H1 (cell line): ENCODE results near the gene ULK1. TPM values are rescaled to one million over a fixed set of nuclear protein-coding genes. Genes with fewer than 3 reads are reported as not detected.

Source experiments
- ATF3 ChIP-seq: IDR thresholded peaks from 2 replicates; pipeline ENCODE4 v1.6.1; 2011; ENCODE audit warnings: low read depth, mild to moderate bottlenecking, low read length; ENCODE audit not compliant: insufficient read depth
- CBX8 ChIP-seq: fragments of 300-800, 300-1000 bp; sonication (generic); IDR thresholded peaks from 2 replicates; pipeline ENCODE4 v1.7.1; 2016; ENCODE audit warnings: low read depth, low read length, borderline replicate concordance
- FOSL1 ChIP-seq: IDR thresholded peaks from 2 replicates; pipeline ENCODE4 v1.6.1; 2011; ENCODE audit warnings: mild to moderate bottlenecking, low read depth, low read length, moderate library complexity; ENCODE audit not compliant: insufficient read depth
- RFX5 ChIP-seq: IDR thresholded peaks from 2 replicates; pipeline ENCODE4 v1.6.1; 2011; ENCODE audit warnings: low read depth, low read length, improper control_type of control experiment, borderline replicate concordance
- RNF2 ChIP-seq: fragments of 200-900, 300-1000 bp; sonication (generic); IDR thresholded peaks from 2 replicates; pipeline ENCODE4 v1.7.1; 2016; ENCODE audit warnings: borderline replicate concordance, low read depth, mild to moderate bottlenecking, antibody characterized with exemption, low read length; ENCODE audit not compliant: poor library complexity, severe bottlenecking; ENCODE audit errors: missing control alignments
- SP4 ChIP-seq: IDR thresholded peaks from 2 replicates; pipeline ENCODE4 v1.6.1; 2012; ENCODE audit warnings: low read length, inconsistent platforms
- TAF7 ChIP-seq: optimal IDR thresholded peaks from 2 replicates; pipeline ENCODE3; 2011; ENCODE audit warnings: low read depth, mild to moderate bottlenecking, inconsistent platforms, low read length, moderate library complexity, borderline replicate concordance
- polyA plus RNA-seq, 7 experiments: library from polyadenylated mRNA; depleted of rRNA in 3 of 7; stranded (reverse) in 5 of 7; unstranded in 2 of 7; fragments of >200 nt in 5 of 7; fragments of 200-250 nt in 2 of 7; gene quantifications; 1 replicate in 5 of 7; 2 replicates in 1 of 7; 4 replicates in 1 of 7; pipeline versions ENCODE4 v1.2.1 to v1.2.3, GENCODE V29; 2011 to 2013; ENCODE audit warnings: missing spikeins in 2 of 7, mixed read lengths in 2 of 7
- total RNA-seq: library from RNA; stranded (reverse); fragmentation: NEBNext Ultra II Directional; extraction: Animal tissue kit (Norgen Biotek cat#: 25700); gene quantifications from 2 replicates; pipeline ENCODE4 v1.2.1, GENCODE V29; 2021
- TF ChIP-seq, protein P1 (sequence below): fragments of 300-600 bp; sonication (generic); IDR thresholded peaks from 2 replicates; pipeline ENCODE4 v1.7.1; 2012; ENCODE audit warnings: low read length, moderate library complexity, mild to moderate bottlenecking, inconsistent platforms; ENCODE audit not compliant: insufficient replicate concordance

ULK1 gene
- total and polyA plus RNA-seq, 2 of the 8 experiments (the other 6 are each of a cell fraction or from before 2014, with no cell fraction given): 13.0 to 44.1 TPM

GRCh38 chr12:131929581-131930456, 35.4 kb downstream of the ULK1 start (continued):
- TF ChIP-seq, protein P1, sequence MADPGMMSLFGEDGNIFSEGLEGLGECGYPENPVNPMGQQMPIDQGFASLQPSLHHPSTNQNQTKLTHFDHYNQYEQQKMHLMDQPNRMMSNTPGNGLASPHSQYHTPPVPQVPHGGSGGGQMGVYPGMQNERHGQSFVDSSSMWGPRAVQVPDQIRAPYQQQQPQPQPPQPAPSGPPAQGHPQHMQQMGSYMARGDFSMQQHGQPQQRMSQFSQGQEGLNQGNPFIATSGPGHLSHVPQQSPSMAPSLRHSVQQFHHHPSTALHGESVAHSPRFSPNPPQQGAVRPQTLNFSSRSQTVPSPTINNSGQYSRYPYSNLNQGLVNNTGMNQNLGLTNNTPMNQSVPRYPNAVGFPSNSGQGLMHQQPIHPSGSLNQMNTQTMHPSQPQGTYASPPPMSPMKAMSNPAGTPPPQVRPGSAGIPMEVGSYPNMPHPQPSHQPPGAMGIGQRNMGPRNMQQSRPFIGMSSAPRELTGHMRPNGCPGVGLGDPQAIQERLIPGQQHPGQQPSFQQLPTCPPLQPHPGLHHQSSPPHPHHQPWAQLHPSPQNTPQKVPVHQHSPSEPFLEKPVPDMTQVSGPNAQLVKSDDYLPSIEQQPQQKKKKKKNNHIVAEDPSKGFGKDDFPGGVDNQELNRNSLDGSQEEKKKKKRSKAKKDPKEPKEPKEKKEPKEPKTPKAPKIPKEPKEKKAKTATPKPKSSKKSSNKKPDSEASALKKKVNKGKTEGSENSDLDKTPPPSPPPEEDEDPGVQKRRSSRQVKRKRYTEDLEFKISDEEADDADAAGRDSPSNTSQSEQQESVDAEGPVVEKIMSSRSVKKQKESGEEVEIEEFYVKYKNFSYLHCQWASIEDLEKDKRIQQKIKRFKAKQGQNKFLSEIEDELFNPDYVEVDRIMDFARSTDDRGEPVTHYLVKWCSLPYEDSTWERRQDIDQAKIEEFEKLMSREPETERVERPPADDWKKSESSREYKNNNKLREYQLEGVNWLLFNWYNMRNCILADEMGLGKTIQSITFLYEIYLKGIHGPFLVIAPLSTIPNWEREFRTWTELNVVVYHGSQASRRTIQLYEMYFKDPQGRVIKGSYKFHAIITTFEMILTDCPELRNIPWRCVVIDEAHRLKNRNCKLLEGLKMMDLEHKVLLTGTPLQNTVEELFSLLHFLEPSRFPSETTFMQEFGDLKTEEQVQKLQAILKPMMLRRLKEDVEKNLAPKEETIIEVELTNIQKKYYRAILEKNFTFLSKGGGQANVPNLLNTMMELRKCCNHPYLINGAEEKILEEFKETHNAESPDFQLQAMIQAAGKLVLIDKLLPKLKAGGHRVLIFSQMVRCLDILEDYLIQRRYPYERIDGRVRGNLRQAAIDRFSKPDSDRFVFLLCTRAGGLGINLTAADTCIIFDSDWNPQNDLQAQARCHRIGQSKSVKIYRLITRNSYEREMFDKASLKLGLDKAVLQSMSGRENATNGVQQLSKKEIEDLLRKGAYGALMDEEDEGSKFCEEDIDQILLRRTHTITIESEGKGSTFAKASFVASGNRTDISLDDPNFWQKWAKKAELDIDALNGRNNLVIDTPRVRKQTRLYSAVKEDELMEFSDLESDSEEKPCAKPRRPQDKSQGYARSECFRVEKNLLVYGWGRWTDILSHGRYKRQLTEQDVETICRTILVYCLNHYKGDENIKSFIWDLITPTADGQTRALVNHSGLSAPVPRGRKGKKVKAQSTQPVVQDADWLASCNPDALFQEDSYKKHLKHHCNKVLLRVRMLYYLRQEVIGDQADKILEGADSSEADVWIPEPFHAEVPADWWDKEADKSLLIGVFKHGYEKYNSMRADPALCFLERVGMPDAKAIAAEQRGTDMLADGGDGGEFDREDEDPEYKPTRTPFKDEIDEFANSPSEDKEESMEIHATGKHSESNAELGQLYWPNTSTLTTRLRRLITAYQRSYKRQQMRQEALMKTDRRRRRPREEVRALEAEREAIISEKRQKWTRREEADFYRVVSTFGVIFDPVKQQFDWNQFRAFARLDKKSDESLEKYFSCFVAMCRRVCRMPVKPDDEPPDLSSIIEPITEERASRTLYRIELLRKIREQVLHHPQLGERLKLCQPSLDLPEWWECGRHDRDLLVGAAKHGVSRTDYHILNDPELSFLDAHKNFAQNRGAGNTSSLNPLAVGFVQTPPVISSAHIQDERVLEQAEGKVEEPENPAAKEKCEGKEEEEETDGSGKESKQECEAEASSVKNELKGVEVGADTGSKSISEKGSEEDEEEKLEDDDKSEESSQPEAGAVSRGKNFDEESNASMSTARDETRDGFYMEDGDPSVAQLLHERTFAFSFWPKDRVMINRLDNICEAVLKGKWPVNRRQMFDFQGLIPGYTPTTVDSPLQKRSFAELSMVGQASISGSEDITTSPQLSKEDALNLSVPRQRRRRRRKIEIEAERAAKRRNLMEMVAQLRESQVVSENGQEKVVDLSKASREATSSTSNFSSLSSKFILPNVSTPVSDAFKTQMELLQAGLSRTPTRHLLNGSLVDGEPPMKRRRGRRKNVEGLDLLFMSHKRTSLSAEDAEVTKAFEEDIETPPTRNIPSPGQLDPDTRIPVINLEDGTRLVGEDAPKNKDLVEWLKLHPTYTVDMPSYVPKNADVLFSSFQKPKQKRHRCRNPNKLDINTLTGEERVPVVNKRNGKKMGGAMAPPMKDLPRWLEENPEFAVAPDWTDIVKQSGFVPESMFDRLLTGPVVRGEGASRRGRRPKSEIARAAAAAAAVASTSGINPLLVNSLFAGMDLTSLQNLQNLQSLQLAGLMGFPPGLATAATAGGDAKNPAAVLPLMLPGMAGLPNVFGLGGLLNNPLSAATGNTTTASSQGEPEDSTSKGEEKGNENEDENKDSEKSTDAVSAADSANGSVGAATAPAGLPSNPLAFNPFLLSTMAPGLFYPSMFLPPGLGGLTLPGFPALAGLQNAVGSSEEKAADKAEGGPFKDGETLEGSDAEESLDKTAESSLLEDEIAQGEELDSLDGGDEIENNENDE: no peak
- TF ChIP-seq ATF3 (no peak), CBX8 (no peak), RFX5 (no peak), TAF7 (peak; percentile 22), RNF2 (no peak), SP4 (no peak), FOSL1 (no peak)
